ENCODE data around the gene ZNF213. TPM values are rescaled to one million over a fixed set of nuclear protein-coding genes. Genes with fewer than 3 reads are reported as not detected.

ZNF213 gene
- polyA plus RNA-seq, 4 donors: 10.8 to 12.8 (median 11.8) TPM

GRCh38 chr16:3112058-3112880 is 22.6 kb upstream of the ZNF213 start, which contains the start of gene ZNF205:
ZNF205 (plus strand) TSS chr16:3112586; CDS start chr16:3113431, 845 bp downstream.
- FAIRE-seq (no peak), DNase-seq (peak; percentile 90)
- Histone ChIP-seq H3K27me3 (ENCODE audit: control insufficient read depth in 3 of 3, insufficient read depth in 3 of 3, low read length in 3 of 3) (no peaks in the 10 kb centered on the region), H3K4me1 (ENCODE audit: control insufficient read depth in 3 of 3, insufficient read depth in 2 of 3, low read depth in 1 of 3, low read length in 2 of 3) (peaks cover 0 to 21% (median 0%) of the 10 kb centered on the region in 3 donors), H3K36me3 (ENCODE audit: control insufficient read depth in 3 of 3, insufficient read depth in 2 of 3, low read depth in 1 of 3, low read length in 3 of 3) (peaks cover 0 to 34% (median 0%) of the 10 kb centered on the region in 3 donors), H3K9me3 (ENCODE audit: control insufficient read depth in 2 of 2, insufficient read depth in 1 of 2, low read depth in 1 of 2, low read length in 1 of 2) (no peaks in the 10 kb centered on the region), H3K27ac (ENCODE audit: low read depth in 1 of 3, low read length in 2 of 3) (peak within 1 kb of the TSS in 2 of 3 donors; percentile 8 to 72), H3K4me3 (ENCODE audit: low read depth in 1 of 3, low read length in 3 of 3) (peak within 1 kb of the TSS; percentile 60 to 99 (median 86))
- 9 to 18% (median 16%) methylated on average over 21 to 23 of the region's 23 CpGs for WGBS, 3 donors

GRCh38 chr16:3112881-3113574 is 21.8 kb upstream of the ZNF213 start:
- H3K4me3 ChIP-seq (ENCODE audit: low read depth in 1 of 3, low read length in 3 of 3): peak overlapping the region; percentile 60 to 99 (median 86)
- peaks cover 0 to 41% (median 0%) of the 10 kb centered on the region in 3 donors for H3K36me3 ChIP-seq (ENCODE audit: control insufficient read depth in 3 of 3, insufficient read depth in 2 of 3, low read depth in 1 of 3, low read length in 3 of 3)
- no peaks in the 10 kb centered on the region for H3K27me3 ChIP-seq (ENCODE audit: control insufficient read depth in 3 of 3, insufficient read depth in 3 of 3, low read length in 3 of 3)
- no peak for FAIRE-seq
- no peak for DNase-seq
- peaks cover 0 to 21% (median 0%) of the 10 kb centered on the region in 3 donors for H3K4me1 ChIP-seq (ENCODE audit: control insufficient read depth in 3 of 3, insufficient read depth in 2 of 3, low read depth in 1 of 3, low read length in 2 of 3)
- WGBS, 3 donors: 13 to 24% (median 23%) methylated on average over 19 of the region's 19 CpGs
- peak overlapping the region in 2 of 3 donors; percentile 8 to 72 for H3K27ac ChIP-seq (ENCODE audit: low read depth in 1 of 3, low read length in 2 of 3)
- H3K9me3 ChIP-seq (ENCODE audit: control insufficient read depth in 2 of 2, insufficient read depth in 1 of 2, low read depth in 1 of 2, low read length in 1 of 2): no peaks in the 10 kb centered on the region

GRCh38 chr16:3113765-3114479 is 20.9 kb upstream of the ZNF213 start:
- Histone ChIP-seq H3K9me3 (ENCODE audit: control insufficient read depth in 2 of 2, insufficient read depth in 1 of 2, low read depth in 1 of 2, low read length in 1 of 2) (no peaks in the 10 kb centered on the region), H3K4me3 (ENCODE audit: low read depth in 1 of 3, low read length in 3 of 3) (peak overlapping the region in 2 of 3 donors; percentile 86 to 99), H3K27ac (ENCODE audit: low read depth in 1 of 3, low read length in 2 of 3) (no peak overlapping the region), H3K4me1 (ENCODE audit: control insufficient read depth in 3 of 3, insufficient read depth in 2 of 3, low read depth in 1 of 3, low read length in 2 of 3) (peaks cover 0 to 21% (median 0%) of the 10 kb centered on the region in 3 donors), H3K36me3 (ENCODE audit: control insufficient read depth in 3 of 3, insufficient read depth in 2 of 3, low read depth in 1 of 3, low read length in 3 of 3) (peaks cover 0 to 50% (median 0%) of the 10 kb centered on the region in 3 donors), H3K27me3 (ENCODE audit: control insufficient read depth in 3 of 3, insufficient read depth in 3 of 3, low read length in 3 of 3) (no peaks in the 10 kb centered on the region)
- DNase-seq: no peak
- FAIRE-seq: no peak
- 40 to 59% (median 51%) methylated on average over 17 of the region's 17 CpGs for WGBS, 3 donors

GRCh38 chr16:3115003-3115402 is 19.8 kb upstream of the ZNF213 start:
- 94 to 96% (median 94%) methylated on average over 12 of the region's 12 CpGs for WGBS, 3 donors
- H3K9me3 ChIP-seq (ENCODE audit: control insufficient read depth in 2 of 2, insufficient read depth in 1 of 2, low read depth in 1 of 2, low read length in 1 of 2): no peaks in the 10 kb centered on the region
- no peak overlapping the region for H3K4me3 ChIP-seq (ENCODE audit: low read depth in 1 of 3, low read length in 3 of 3)
- no peaks in the 10 kb centered on the region for H3K27me3 ChIP-seq (ENCODE audit: control insufficient read depth in 3 of 3, insufficient read depth in 3 of 3, low read length in 3 of 3)
- H3K27ac ChIP-seq (ENCODE audit: low read depth in 1 of 3, low read length in 2 of 3): no peak overlapping the region
- H3K36me3 ChIP-seq (ENCODE audit: control insufficient read depth in 3 of 3, insufficient read depth in 2 of 3, low read depth in 1 of 3, low read length in 3 of 3): peaks cover 0 to 61% (median 0%) of the 10 kb centered on the region in 3 donors
- DNase-seq (no peak), FAIRE-seq (no peak)
- peaks cover 0 to 21% (median 0%) of the 10 kb centered on the region in 3 donors for H3K4me1 ChIP-seq (ENCODE audit: control insufficient read depth in 3 of 3, insufficient read depth in 2 of 3, low read depth in 1 of 3, low read length in 2 of 3)

GRCh38 chr16:3115561-3115960 is 19.3 kb upstream of the ZNF213 start:
- H3K36me3 ChIP-seq (ENCODE audit: control insufficient read depth in 3 of 3, insufficient read depth in 2 of 3, low read depth in 1 of 3, low read length in 3 of 3): peaks cover 0 to 66% (median 0%) of the 10 kb centered on the region in 3 donors
- FAIRE-seq: no peak
- 78 to 85% (median 79%) methylated on average over 13 to 14 of the region's 14 CpGs for WGBS, 3 donors

GRCh38 chr16:3118204-3118790 is 16.5 kb upstream of the ZNF213 start:
- DNase-seq (no peak), FAIRE-seq (no peak)
- H3K36me3 ChIP-seq (ENCODE audit: control insufficient read depth in 3 of 3, insufficient read depth in 2 of 3, low read depth in 1 of 3, low read length in 3 of 3): peaks cover 0 to 77% (median 0%) of the 10 kb centered on the region in 3 donors
- no peak overlapping the region for H3K27ac ChIP-seq (ENCODE audit: low read depth in 1 of 3, low read length in 2 of 3)
- no peaks in the 10 kb centered on the region for H3K9me3 ChIP-seq (ENCODE audit: control insufficient read depth in 2 of 2, insufficient read depth in 1 of 2, low read depth in 1 of 2, low read length in 1 of 2)
- H3K27me3 ChIP-seq (ENCODE audit: control insufficient read depth in 3 of 3, insufficient read depth in 3 of 3, low read length in 3 of 3): no peaks in the 10 kb centered on the region
- peaks cover 0 to 6% (median 0%) of the 10 kb centered on the region in 3 donors for H3K4me1 ChIP-seq (ENCODE audit: control insufficient read depth in 3 of 3, insufficient read depth in 2 of 3, low read depth in 1 of 3, low read length in 2 of 3)
- H3K4me3 ChIP-seq (ENCODE audit: low read depth in 1 of 3, low read length in 3 of 3): no peak overlapping the region
- WGBS, 3 donors: 87 to 91% (median 91%) methylated on average over 16 of the region's 16 CpGs

More at GRCh38 chr16:3115561-3115960, 19.3 kb upstream of the ZNF213 start:
- Histone ChIP-seq H3K9me3 (ENCODE audit: control insufficient read depth in 2 of 2, insufficient read depth in 1 of 2, low read depth in 1 of 2, low read length in 1 of 2) (no peaks in the 10 kb centered on the region), H3K27me3 (ENCODE audit: control insufficient read depth in 3 of 3, insufficient read depth in 3 of 3, low read length in 3 of 3) (no peaks in the 10 kb centered on the region), H3K4me1 (ENCODE audit: control insufficient read depth in 3 of 3, insufficient read depth in 2 of 3, low read depth in 1 of 3, low read length in 2 of 3) (peaks cover 0 to 21% (median 0%) of the 10 kb centered on the region in 3 donors), H3K27ac (ENCODE audit: low read depth in 1 of 3, low read length in 2 of 3) (no peak overlapping the region), H3K4me3 (ENCODE audit: low read depth in 1 of 3, low read length in 3 of 3) (no peak overlapping the region)
- DNase-seq: no peak

GRCh38 chr16:3118846-3119245 is 16.0 kb upstream of the ZNF213 start:
- Histone ChIP-seq H3K27ac (ENCODE audit: low read depth in 1 of 3, low read length in 2 of 3) (no peak overlapping the region), H3K4me3 (ENCODE audit: low read depth in 1 of 3, low read length in 3 of 3) (no peak overlapping the region), H3K9me3 (ENCODE audit: control insufficient read depth in 2 of 2, insufficient read depth in 1 of 2, low read depth in 1 of 2, low read length in 1 of 2) (no peaks in the 10 kb centered on the region), H3K36me3 (ENCODE audit: control insufficient read depth in 3 of 3, insufficient read depth in 2 of 3, low read depth in 1 of 3, low read length in 3 of 3) (peaks cover 0 to 74% (median 0%) of the 10 kb centered on the region in 3 donors), H3K4me1 (ENCODE audit: control insufficient read depth in 3 of 3, insufficient read depth in 2 of 3, low read depth in 1 of 3, low read length in 2 of 3) (peaks cover 0 to 5% (median 0%) of the 10 kb centered on the region in 3 donors), H3K27me3 (ENCODE audit: control insufficient read depth in 3 of 3, insufficient read depth in 3 of 3, low read length in 3 of 3) (no peaks in the 10 kb centered on the region)
- FAIRE-seq: no peak
- no peak for DNase-seq
- 91 to 94% (median 93%) methylated on average over 20 of the region's 20 CpGs for WGBS, 3 donors

Measured in small intestine (tissue), 7 donors.